ENCODE measurements around the gene ADAM15.

DNA sequence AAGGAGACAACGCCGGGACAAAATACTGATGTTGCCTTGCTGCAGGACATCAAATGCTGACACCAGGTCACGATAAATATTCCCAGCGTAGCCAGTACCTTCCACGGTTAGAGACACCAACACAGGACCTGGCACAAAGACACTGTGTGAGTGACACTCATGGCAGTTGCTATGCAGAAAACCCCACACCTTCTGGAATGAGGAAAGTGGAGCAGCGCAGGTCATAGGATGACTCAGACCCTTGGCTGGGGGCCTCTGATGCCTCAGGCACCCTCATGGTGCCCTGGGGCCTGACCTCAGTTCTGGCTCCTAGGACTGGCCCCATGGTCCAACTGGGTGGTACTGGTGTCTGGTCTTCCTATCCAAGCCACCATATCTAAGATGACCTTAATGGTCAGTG is 24.5 kb upstream of the ADAM15 start:
- TF ChIP-seq POLR2A (IDR thresholded peaks at IDR 0.05) (no peak), CTCF (IDR thresholded peaks at IDR 0.05) (no peak)

Data from lower leg skin (tissue), 3 donors.